Measurements from ENCODE around the gene PMEPA1. TPM values are rescaled to one million over a fixed set of nuclear protein-coding genes. Genes with fewer than 3 reads are reported as not detected.

Gene PMEPA1
- total RNA-seq, 1 experiment from 2014 or later, result 1,302 TPM

DNA sequence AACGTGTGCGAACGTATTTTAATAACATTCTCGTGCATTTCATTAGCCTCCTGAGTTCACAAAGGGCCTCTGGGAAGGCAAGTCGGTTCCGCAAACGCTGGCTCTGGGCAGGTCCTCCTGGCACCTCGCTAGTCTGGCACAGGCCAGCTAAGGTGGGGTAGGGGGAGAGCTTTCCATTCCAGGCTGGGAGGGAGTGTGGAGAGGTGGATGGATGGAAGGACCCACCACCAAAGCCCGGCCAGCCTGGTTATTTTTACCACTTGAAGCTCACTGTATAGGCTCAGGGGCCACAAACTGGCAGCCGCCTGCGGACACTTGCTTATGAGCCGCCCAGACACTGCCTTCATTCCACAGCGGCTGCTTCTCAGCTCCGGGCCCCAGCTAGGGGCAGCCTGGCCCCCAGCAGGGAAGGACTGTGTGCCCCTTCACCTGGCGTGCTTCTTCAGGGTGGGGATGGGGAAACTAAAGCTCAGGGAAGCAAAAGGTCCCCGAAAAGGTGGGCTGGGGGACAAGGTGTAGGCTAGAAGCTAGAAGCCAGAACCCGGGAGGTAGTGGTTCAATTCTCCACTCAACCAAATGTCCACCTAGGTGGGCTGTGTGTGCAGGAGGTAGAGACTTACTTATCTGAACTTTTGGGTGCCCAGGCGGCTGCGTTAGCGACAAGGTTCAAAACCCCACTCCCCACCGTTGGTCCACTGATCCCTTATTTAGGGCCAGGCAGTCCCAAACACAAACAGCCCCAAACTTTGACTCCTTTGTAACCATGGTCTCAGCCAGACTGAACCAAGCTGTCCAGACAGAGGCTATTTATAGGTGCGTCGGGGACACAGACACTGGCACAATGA is 1.7 kb downstream of the PMEPA1 start:
- BruUV-seq (replicated peaks), result TSS peak; percentile 21
- CTCF ChIA-PET, result interaction anchor here (1.1 to 1.9 kb wide), 5 partner anchors 9 to 424 kb away, joined by 3 to 8 read pairs (median 4); no protein-coding TSS in a partner anchor
- no peaks in the 10 kb centered on the region for H3K27me3 Mint-ChIP-seq (ENCODE audit: unreplicated experiment)
- peak overlapping the region; percentile 88 for H3K4me3 Mint-ChIP-seq (ENCODE audit: low read depth, unreplicated experiment)
- peak; percentile 69 for DNase-seq
- H3K36me3 Mint-ChIP-seq (ENCODE audit: insufficient read depth, unreplicated experiment), result peaks cover 97% of the 10 kb centered on the region
- no peaks in the 10 kb centered on the region for H3K9me3 Mint-ChIP-seq (ENCODE audit: low read depth, unreplicated experiment)
- peaks cover 49% of the 10 kb centered on the region for H3K4me1 Mint-ChIP-seq (ENCODE audit: low read depth, unreplicated experiment)
- TF ChIP-seq CTCF (IDR thresholded peaks at IDR 0.05; ENCODE audit: unreplicated experiment), result no peak
- intact Hi-C loops (cut with micrococcal nuclease; ENCODE audit: unreplicated experiment), result loop anchor here (1.0 kb wide), 1 partner anchor 10 kb away; no protein-coding TSS in a partner anchor
- H3K27ac Mint-ChIP-seq (ENCODE audit: unreplicated experiment), result peak overlapping the region; percentile 97

GRCh38 chr20:57707320-57707719 is 2.5 kb downstream of the PMEPA1 start:
- Mint-ChIP-seq H3K9me3 (ENCODE audit: low read depth, unreplicated experiment) (no peaks in the 10 kb centered on the region), H3K36me3 (ENCODE audit: insufficient read depth, unreplicated experiment) (peaks cover 97% of the 10 kb centered on the region), H3K4me3 (ENCODE audit: low read depth, unreplicated experiment) (peak overlapping the region; percentile 88), H3K27me3 (ENCODE audit: unreplicated experiment) (no peaks in the 10 kb centered on the region), H3K4me1 (ENCODE audit: low read depth, unreplicated experiment) (peaks cover 49% of the 10 kb centered on the region), H3K27ac (ENCODE audit: unreplicated experiment) (peak overlapping the region; percentile 97)
- TF ChIP-seq CTCF (IDR thresholded peaks at IDR 0.05; ENCODE audit: unreplicated experiment), result no peak
- BruUV-seq (replicated peaks), result no TSS peak
- CTCF ChIA-PET, result interaction anchor here (1.0 to 1.9 kb wide), 5 partner anchors 9 to 450 kb away, joined by 3 to 8 read pairs (median 5); no protein-coding TSS in a partner anchor
- DNase-seq, result peak; percentile 59
- intact Hi-C loops (cut with micrococcal nuclease; ENCODE audit: unreplicated experiment), result loop anchor here (1.0 kb wide), 1 partner anchor 9 kb away; no protein-coding TSS in a partner anchor

DNA sequence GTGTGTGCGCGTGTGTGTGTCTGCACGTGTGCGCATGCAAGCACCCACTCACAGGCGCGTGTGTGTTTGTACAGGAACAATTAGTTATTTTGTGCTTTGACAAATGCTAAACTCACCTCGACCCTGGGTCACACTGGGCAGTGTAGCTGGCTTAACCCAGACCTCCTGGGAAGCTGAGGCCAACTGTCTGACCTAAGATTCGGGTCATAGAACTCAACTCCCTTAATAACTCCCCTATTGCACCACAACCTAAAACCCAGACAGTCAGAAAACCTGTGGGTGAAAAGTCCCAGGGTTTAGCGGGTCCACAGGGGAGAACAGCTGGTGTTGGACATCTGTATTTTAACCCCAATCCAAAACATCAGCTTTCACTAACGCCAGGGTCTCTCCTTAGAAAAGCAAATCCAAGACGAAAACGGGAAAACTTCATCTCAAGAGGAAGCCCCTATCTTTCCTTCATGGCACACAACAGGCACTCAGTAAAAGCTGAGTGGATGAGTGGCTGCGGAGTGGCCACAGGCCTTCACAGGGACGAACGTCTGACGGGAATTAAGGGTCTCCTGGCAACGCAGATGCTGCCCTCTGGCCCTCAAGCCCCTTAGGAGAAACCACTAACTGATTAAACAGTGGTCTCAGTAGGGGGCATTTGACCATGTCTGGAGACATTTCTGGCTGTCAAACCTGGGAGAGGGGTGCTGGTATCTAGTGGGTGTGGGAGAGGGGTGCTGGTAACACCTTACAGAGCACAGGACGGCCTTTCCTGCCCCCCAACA is 4.5 kb downstream of the PMEPA1 start:
- no TSS peak for BruUV-seq (replicated peaks)
- CTCF ChIA-PET, result no interaction called here

More for the DNA sequence above, 4.5 kb downstream of the PMEPA1 start:
- peak overlapping the region; percentile 88 for H3K4me3 Mint-ChIP-seq (ENCODE audit: low read depth, unreplicated experiment)
- H3K9me3 Mint-ChIP-seq (ENCODE audit: low read depth, unreplicated experiment), result no peaks in the 10 kb centered on the region
- no peaks in the 10 kb centered on the region for H3K27me3 Mint-ChIP-seq (ENCODE audit: unreplicated experiment)
- no peak for TF ChIP-seq CTCF (IDR thresholded peaks at IDR 0.05; ENCODE audit: unreplicated experiment)
- peak overlapping the region; percentile 97 for H3K27ac Mint-ChIP-seq (ENCODE audit: unreplicated experiment)
- H3K36me3 Mint-ChIP-seq (ENCODE audit: insufficient read depth, unreplicated experiment), result peaks cover 98% of the 10 kb centered on the region
- peaks cover 53% of the 10 kb centered on the region for H3K4me1 Mint-ChIP-seq (ENCODE audit: low read depth, unreplicated experiment)
- no peak for DNase-seq
- intact Hi-C loops (cut with micrococcal nuclease; ENCODE audit: unreplicated experiment), result no loop called here
